Measurements from ENCODE around the gene UGT1A1.

UGT1A1 gene

DNA sequence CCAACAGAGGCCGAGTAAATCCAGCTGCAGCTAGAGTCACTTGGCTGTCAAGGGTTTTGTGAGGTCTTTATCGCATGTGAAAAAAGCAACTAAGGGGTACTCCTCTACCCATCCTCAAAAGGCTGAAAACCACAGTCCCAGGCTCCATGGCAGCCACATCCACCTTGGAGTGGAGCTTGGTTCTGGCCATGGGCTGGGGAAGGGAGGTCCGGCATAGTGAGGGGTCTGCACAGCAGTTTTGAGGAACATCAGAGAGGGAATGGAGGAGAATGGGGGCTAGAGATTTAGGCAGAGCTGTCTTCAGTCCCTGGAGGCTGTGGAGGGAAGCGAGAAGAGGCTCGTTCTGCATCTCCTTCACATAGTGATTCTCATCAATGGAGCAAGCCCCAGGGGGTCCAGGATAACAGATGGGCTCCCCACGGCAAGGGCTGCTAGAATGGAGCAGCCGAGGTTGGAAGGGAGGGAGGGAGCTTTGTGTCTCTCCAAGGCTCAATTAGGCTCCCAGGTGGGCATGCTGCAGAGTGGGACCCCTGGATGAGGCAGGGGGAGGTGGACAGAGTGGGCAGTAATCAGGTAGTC lies 39.1 kb downstream of the UGT1A1 start:
- DNase-seq, result no peak

- no peak for DNase-seq
Observed at GRCh38 chr2:233799716-233800115, 39.6 kb downstream of the UGT1A1 start.

DNA sequence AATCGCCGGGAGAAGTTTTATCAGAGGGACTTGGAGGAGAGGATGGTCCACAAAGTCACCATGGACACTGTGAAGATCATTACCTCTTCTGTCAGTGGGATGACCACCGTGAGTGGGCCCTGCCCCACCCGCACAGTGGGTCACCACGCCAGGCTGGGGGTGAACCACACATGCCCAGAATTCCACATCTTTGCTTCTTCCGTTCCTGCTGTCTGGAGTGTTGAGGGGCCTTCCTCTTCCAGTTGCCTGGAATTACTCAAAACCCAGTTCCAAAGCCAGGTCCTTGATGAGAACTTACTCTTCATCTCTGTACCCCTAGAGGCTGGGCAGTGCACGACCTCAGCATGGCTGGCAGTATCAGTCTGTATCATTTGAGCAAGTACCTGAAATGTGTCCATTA lies 40.1 kb downstream of the UGT1A1 start:
- DNase-seq, result no peak

DNA sequence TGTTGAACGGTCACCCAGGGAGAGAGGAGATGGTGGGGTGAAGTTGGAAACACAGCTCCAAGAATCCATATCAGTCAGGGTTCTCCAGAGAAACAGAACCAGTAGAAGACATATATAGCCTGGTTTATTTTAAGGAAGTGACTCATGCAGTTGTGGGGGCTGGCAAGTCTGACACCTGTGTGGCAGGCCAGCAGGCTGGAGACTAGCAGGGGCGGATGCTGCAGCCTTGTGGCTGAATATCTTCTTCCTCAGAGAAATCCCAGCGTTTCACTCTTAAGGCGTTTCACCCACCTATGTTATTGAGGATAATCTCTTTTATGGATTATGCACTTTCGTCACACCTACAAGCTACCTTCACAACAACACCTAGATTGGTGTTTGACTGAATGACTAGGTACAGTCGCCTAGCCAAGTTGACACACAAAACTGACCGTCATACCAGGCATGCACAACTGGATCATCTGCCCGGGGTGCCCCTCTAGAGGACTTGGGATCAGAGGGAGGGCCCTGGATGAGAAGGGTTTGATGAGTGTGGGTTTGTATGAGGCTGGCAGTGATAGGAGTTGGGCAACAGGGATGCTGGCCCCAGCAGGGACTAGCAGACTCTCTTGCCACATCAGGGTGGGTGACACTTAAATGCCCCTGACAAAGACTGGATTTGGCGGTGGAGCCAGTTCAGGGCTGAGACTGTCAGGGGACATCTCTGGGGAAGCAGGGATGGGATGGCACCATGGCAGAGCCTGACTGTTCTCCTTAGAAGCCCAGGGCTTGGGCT lies 41.5 kb downstream of the UGT1A1 start:
- no peak for DNase-seq

- no peak for DNase-seq
Observed at GRCh38 chr2:233802132-233802815, 42.2 kb downstream of the UGT1A1 start.

- no peak for DNase-seq
Observed at GRCh38 chr2:233803292-233803911, 43.3 kb downstream of the UGT1A1 start.

DNA sequence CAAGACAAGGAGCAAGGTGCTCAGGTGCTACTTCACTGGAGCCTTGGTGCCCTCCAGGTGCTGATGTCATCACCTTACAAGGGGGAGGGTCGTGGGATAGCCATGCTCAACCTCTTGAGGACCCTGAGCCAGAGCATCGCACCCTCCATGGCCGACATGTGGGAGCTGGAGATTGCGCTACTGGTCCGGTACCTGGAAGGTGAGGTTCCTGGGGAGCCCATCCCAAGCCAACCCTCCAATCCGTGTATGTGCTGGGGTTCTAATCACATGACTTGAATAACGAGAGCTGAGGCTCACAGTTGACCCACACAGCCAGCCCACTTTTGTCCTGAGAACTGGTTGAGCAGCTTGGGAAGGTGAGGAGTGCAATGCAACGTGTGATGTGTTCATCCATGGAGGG lies 43.9 kb downstream of the UGT1A1 start:
- DNase-seq, result no peak

DNA sequence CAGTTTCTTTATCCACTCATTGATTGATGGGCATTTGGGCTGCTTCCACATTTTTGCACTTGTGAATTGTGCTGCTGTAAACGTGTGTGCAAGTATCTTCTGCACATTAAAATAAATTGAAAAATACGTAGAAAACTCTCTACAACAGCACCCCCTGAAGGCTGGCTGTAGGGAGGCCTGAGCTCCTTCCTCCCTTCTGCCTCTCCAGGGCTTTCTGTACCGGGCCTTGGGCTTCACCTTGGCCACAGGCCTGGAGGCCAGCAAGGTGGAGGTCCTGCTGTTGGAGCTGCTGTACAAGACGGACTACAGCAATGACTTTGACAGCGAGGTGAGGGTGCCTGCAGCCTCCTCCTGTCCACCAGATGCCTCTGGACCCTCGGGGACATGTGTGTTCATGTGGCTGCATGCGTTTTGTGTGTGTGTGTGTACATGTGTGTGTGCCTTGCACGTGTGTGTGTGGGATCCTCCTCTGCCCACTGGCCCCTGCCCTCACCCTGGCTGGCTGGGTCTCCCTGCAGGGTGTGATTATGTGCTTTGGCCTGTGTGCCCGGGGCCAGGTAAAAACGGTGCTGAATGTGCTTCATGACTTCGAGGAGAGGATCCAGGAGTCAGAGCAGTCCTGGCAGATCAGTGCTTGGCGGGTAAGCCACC lies 47.3 kb downstream of the UGT1A1 start:
- DNase-seq, result no peak

DNA sequence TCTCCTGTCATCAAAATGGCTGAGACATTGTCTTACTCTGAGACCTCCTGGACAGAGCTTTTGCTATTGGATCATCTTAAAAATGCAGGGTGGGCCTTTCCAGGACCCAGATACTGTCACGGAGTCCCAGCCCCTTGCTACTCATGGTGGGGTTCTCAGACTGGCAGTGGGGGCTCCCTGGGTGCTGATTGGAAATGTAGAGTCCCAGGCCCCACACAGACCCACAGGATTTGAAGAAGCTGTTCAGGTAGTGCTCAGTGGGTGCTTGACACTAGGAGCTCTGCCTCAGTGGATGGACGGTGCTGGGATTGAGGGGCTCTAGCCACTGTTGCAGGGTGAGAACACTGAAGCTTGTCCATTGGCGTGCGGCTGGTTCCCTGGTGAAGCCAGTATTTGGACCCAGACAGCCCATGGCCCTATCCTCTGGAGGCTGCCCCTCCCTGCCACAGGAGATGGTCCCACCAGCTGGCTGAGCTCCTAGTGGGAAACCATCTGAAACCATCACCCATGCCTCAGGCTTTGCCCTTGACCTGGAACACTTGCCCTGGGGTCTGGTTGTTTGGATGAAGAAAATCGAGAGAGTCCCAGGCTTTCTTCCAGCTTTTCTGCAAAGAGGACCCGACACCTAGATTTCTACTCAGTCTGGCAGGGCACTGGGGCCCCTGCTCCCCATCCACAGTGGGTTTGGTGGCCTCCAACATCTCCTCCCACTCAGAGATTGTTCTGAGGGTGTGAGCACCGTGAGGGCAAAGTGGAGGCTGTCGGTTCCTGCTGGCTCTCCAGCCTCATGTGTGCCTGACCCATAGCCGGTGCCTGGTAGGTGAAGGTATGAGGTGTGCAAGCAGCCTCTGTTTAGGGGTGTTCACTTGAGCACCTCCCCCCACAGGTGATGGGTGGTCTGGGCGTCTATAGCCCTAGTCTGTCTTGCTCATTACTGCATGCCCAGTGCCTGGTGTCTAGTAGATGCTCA lies 48.2 kb downstream of the UGT1A1 start:
- DNase-seq, result no peak

GRCh38 chr2:233810385-233810784 lies 50.3 kb downstream of the UGT1A1 start:
- no peak for DNase-seq

DNA sequence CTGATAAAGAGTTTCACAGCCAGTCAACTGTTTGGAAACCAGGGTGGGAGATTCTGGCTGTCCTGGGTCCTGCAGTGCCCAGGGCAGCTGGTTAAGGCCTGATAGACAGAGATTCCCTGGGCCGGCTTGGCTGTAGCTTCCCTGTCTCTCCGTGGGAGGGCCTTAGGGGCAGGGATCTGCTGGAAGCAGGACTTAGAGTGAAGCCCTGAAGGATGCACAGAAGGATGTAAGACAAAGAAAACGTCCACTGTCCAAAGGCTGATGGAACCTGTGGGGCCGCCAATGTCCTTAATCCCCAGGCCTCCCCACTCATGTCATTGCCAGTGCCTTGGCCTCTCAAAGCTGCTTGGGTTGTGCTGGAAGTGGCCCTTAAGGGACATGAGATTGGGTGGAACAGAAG lies 51.0 kb downstream of the UGT1A1 start:
- DNase-seq, result no peak

DNA sequence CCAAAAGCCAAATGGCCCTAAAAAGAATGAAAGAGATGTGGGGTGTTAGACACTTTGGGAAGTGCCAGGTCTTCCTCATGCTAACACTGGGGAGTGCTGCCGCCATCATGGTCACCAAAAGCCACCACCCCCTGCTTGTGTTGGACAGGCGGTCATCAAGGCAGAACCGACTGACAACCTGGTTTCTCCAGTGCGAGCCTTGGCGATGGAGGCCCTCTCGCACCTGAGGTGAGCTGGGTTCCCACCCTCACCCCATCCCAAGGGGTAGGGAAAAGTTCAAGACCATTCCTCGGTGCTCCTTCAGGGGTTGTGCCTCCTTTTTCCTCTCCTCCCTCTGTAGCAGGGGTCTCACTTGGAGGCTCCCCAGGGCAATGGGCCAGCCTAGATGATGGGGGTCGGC lies 51.7 kb downstream of the UGT1A1 start:
- DNase-seq, result no peak

GRCh38 chr2:233813236-233814055 lies 53.4 kb downstream of the UGT1A1 start:
- DNase-seq, result no peak

DNA sequence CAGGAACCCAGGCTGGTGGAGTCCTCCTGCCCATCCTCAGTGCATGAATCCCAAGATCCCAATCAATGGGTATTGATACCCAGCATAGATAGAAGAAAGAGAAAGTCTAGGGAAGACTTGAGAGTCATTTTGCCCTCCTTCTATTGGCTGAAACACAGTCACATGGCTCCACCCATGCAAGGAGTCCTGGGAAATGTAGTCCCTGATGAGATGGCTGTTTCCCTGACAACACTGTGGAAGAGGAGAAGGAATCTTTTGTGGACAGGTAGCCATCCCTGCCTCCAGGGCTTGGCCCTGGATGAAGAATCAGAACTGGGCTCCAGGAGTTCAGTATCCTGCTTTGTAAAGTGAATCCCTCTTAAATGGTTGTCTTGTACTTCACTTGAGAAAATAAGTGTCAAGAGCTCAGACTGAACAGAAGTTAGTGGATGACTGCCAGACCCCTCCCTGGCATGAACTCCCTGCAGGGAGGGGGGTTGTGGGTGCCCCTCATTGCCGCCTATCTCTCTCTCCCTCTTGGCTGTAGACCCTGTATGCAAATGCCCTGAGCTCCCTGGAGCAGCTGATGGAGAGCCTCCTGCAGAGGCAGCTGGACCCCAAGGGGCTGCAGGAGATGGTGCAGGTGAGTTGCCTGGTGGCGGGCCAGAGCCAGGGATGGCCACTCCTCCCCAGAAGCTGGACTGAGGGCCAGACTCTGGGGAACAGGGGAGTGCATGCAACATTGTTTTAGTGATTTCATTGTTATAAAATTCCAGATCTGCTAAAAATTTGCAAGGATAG lies 54.2 kb downstream of the UGT1A1 start:
- no peak for DNase-seq

DNA sequence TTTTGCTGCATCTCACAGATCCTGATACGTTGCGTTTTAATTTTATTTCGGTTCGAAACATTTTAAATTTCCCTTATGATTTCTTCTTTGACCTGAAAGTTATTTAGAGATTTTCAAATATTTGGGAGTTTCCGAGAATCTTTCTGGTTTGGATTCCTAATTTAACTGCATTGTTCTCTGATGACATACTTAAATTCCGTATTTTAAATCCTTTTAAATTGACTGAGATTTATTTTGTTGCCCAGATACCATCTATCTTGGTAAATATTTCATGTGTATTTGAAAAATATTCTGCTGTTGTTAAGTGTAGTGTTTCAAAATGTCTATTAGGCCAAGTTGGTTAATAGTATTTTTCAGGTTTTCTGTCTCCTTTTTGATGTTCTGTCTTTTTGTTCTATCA lies 55.8 kb downstream of the UGT1A1 start:
- DNase-seq, result no peak

GRCh38 chr2:233816334-233816733 lies 56.3 kb downstream of the UGT1A1 start:
- no peak for DNase-seq

GRCh38 chr2:233816771-233817170 lies 56.7 kb downstream of the UGT1A1 start:
- DNase-seq, result no peak

- no peak for DNase-seq
Observed at GRCh38 chr2:233817361-233817911, 57.4 kb downstream of the UGT1A1 start.

DNA sequence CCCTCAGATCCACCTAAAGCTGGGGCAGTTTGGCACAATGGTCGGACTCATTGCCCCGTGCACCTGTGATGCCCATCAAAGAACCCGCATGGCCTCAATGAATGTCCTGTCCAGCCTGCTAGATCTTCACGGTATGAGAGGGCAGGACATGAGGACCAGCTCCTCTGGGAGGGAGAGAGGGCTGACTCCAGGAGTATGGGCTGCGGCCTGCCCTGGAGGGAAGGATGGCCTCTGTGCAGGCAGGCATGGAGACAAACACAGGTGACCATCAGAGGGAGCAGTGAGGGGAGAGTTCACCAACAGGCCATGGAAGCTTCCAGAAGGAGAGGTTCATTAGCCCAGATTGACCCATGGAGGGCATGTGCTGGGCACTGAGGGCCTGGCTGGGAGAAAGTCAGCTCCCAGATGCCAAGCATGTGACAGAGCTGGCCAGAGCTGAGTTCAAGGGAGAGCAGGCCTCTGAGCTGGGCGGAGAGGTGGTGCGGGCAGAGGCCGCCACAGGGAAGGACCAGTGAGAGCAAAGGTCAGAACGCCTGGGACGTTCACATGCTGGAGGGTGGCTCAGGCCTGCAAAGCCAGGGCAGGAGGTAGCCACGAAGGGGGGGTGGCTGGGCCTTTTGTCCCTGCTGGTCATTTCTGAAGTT lies 58.0 kb downstream of the UGT1A1 start:
- no peak for DNase-seq
